Activated CD4-positive, alpha-beta T cell treated with anti-CD3 and anti-CD28 coated beads, Interleukin-10, Interleukin-2, amounts not matched to agents 100 ng/mL and 50 ng/mL, durations not matched to agents 16 hours and 8 hours (primary cell): ENCODE results near the gene CD82.
A peak's percentile ranks its signal among the peaks of the same experiment; 100 is the strongest.

ENCODE experiments used
- DNase-seq: peaks from one replicate; pipeline ENCODE4 v3.0.0-alpha.2; 2020

The CD82 gene

GRCh38 chr11:44578279-44578678, 12.8 kb downstream of the CD82 start:
- DNase-seq = peak; percentile 31

DNA sequence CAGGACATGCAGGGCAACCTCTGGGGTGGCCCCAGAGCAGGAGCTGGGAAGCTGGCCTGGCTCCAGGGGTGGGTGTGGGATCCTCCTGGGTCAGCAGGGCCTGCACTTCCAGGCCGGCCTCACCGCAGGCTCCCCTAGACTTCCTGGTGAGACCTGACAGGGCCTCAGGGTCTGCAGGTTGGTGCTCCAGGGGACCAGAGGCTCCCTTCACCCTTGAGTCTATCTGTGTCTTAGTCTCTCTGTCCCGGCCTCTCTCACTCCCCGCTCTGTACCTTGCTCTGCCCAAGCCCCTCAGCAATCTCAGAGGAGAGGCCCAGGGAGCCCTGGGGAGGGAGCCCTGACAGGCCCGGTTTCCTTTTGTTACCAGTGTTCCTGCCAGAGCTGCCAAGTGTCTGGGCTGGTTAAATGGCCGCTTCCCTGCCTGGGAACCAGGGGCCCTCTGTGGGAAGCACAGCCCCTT, 13.9 kb downstream of the CD82 start:
- no peak for DNase-seq

GRCh38 chr11:44580701-44581100, 15.2 kb downstream of the CD82 start:
- no peak for DNase-seq

DNA sequence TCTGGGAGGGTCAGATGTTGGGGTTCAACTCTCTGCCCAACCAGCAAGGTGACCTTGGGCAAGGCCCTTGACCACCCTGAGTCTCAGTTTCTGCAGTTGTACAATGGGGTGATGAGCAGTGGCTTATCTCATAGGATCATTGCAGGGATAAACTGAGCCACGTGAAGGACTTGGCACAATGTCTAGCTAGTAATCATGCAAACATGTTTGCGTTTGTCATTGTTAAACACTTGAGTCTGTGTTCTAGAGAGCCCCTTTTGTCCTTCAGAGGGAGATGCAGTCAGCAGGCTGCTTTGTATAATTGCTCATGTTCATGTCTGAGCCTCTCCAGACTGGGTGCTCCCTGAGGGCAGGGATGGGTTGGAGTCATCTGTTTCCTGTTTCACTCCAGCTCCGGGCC, 15.8 kb downstream of the CD82 start:
- no peak for DNase-seq

DNA sequence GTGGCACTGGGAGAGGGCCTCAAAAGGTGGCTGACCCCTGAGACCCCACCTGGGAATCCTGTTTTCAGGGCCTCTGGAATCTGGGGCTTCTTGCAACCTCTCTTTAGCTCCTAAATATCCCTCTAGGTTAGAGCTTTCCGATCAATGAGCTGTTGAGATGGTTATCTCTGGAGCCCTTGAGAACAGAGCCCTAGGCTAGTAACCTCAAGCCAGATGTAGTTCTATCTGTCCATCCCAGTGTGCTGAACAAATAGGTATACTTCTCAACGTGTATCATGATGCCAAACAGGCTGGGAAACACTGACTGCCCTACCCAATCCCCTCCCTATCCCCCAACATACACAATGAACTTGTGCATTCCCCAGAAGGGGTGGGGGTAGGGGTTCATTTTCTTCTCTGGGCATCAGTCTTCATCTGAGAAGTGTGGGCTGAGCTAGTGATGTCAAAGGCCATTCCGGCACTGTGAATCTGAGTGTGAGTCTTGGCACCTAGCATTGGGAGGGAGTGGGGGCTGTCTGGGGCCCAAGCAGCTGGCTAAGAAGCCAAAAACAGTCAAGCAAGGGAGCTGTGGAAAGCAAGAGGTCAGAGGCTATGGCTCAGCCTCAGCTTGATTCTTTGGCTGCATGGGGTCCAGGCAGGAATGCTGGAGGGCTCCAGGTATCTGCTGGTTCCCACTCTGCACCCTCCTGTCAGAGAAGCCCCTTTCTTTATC, 17.3 kb downstream of the CD82 start:
- DNase-seq = no peak

- no peak for DNase-seq
Measured at GRCh38 chr11:44583353-44583669, 17.8 kb downstream of the CD82 start.

- DNase-seq = no peak
Measured at GRCh38 chr11:44585421-44585820, 20.0 kb downstream of the CD82 start.

- DNase-seq = no peak
Measured at GRCh38 chr11:44589301-44589700, 23.8 kb downstream of the CD82 start.

DNA sequence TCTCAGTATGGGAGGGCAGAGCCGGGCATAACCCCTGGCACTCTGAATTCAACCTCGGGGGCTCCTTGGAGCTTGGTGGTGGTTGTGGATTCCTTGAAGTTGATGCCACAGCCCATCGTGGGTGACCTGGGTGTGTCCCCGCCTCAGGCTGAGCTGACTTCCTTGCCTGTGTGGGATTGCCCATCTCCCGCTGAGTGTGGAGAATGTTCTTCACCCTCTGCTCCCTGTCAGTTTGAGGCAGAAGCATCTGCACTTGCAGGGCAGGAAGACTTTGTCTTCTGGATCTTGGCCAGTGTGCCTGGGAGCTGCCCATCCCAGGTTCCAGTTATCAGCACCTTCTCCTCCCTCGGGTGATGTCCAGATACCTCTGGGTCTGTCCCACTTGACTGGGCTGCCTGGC, 25.3 kb downstream of the CD82 start:
- no peak for DNase-seq

DNA sequence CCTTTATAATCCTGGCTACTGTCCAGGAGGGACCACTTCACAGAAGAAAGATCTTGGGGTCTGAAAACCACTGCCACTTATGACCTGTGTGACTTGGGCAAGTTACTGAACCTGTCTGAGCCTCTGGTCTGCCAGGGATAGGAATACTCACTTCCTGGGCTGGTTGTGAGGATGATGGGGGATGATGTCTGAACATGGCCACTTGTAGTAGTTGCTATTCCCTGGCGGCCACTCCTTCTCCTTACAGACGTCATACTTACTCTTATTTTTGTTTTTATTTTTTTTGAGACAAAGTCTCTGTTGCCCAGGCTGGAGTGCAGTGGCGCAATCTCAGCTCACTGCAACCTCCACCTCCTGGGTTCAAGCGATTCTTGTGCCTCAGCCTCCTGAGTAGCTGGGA, 26.1 kb downstream of the CD82 start:
- no peak for DNase-seq

DNA sequence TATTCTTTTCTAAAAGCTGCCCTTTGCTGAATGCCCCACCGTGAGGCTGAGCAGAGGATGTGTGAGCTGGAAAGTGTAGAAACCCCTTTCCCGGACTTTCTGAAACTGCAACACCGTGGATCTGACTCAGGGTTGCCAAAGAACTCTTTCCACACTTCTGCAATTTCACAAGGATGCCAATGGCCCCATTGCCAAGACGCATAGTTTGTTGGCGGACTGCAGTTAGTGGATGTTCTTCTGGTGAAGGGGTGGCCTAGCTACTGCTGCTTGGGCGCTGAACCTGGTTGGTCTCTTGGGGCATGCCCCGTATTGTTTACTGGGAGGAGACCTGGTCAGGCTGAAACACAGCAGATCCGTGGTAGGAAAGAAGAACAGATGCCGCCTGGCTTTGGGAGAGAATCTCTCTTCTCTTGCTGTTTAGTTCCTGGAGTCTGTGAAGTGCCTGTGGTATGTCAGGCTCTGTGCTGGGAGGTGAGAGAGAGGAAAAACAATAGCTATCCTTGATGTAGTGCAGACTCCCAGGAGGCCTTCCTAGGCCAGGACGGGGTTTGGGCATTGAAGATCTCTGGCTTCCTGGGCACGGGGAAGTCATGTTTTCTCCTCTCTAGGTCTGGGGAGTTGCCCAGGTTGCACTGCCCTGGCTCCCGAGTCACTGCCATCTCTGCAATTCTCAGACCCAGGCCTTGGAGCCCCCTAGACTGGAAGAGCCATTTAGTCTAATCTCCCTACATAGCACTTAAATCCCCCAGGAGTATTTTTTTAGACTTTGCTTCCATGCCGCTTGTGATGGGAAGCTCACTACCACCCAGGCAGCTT, 26.9 kb downstream of the CD82 start:
- no peak for DNase-seq

DNA sequence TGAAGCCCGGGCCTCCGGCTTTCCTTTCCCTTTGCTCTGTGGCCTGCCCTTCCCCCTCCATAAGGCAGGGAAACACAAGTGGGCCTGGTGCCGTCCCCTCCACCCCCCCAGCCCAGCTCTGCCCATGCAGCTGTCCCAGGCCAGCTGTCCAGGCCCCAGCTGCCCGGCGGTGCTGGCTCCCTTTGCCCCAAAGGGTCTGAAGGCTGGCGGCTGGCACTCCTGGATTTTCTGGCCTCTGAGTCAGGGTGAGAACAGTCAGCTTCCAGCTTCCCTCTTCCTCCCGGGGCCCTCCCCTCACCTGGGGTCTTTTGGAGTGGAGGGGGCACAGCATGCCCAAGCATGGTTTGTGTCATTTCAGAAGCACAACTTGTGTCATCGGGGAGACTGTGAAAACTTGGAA, 27.8 kb downstream of the CD82 start:
- no peak for DNase-seq

DNA sequence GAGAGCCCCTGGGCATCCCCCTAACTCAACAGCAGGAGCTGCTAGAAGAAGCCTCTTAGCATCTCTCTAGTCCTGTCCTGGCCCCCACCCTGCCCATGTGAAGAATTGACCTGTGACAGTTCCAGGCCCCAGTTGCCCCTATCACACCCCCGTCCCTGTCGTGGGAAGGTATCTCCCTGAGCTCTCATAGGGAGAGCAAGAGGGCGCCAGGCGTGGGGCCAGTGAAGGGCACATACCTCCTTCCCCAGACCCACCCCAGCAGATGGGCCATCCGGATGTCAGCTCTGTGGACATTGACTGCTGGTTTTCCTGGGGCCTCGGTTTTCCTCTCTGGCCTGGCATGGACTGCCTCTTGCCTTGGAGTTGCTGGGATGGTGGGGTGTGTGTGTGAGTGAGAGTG, 29.5 kb downstream of the CD82 start:
- DNase-seq = no peak

DNA sequence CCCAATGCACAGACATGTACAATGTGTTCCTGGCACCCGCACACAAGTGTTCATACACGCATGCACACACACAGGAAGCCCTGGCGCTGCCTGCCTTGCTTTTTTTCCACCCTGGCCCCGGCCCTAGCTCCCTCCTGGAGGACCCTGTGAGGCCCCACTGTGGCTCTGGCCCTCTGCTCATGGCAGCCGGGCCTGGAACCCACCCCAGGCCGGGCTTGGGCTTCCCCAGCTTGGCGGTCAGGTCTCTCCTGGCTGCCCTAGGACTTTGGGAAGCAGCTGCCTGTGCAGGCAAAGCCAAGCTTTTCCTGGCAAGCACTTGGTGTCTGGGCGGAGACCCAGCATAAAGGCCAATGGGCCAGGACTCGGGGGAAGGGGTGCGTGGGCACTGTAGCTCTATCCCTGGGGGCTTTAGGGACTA, 30.5 kb downstream of the CD82 start:
- DNase-seq = no peak

- peak; percentile 87 for DNase-seq
Measured at GRCh38 chr11:44596525-44597276, 31.2 kb downstream of the CD82 start.

DNA sequence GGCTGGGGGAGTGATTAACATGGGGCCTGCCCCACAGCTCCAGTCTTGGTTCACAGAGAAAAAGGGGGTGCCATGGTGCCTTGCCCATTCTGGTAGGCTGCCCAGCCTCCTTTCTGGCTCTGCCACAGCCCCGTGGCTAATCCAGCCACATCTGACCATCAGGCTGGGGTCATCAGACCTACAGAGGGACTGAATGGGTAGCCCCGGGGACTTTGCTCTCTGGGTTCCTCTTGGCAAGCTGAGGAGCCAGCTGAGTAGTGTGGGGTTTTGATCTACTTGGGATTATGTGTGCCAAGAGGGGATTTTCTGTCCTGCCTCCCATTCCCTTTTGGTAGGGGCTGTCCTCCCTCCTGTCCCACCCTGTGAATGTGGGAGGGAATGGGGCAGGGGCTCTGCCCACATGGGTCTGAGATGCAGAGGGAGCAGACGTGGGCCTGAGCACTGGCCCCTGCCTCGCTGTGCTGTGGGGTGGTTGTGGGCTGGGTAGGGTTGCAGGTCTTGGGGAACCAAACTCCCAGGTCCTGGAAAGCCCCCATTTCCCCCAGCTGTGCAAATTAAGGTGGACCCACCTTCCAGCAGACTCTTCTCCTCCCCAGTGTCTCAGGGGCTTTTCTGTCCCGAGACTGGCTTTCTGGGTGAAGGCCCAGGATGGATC, 32.0 kb downstream of the CD82 start:
- DNase-seq = no peak

DNA sequence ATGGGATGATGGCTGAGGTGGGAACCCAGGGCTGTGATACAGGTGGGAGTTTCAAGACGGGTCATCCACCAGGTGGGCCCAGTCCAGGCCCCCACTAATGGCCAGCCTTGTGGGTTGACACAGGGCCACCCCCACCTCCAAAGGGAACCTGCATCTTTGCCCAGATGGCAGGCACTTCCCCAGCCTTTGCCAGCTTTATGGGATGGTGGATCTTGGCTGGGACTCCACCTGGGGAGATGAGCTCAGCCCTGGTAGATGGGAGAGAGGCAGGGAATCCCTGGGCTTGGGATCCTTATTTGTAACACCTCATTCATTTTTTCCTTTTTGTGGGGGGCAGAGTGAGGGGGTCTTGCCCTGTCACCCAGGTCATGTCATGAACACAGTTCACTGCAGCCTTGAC, 33.4 kb downstream of the CD82 start:
- no peak for DNase-seq

DNA sequence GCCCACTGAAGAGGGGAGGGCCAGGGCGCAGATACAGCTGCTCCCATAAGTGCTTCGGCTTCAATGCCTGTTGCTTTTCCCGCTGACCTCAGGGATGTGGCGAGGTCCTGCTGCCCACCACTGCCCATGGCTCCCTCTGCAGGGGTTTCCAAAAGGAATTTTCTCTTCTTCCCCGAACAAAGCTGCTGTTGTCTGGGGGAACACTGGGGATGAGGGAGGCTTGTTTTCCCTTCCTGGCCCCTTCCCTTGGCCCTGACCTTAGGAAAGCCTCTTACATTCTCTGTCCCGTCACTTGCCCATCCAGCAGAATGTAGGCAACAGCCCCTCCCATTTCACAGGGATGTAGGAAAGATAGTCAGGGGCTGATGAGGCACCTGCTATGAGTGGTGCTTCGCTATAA, 34.8 kb downstream of the CD82 start:
- no peak for DNase-seq

- no peak for DNase-seq
Measured at GRCh38 chr11:44600839-44601383, 35.4 kb downstream of the CD82 start.

- DNase-seq = no peak
Measured at GRCh38 chr11:44601471-44602370, 36.3 kb downstream of the CD82 start.

DNA sequence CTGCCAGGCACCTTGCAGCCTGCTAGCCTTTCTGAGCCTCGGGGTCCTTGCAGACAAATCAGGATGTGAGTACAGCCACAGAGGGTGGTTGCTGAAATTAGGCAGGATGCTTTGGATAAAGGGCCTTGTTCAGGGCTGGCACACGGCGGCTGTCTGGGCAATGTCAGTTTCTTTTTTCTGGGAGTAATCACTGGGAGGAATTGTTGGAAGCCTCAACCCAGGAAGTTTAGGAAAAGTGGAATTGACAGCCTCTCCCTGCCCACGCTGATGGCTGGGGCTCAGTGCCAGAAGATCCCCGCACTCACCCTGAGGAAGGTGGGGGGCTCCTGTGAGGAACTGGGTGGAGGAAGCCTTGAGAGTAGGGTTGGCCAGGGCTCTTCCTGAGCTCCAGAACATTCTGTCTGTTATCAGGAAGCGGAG, 37.4 kb downstream of the CD82 start:
- DNase-seq = no peak

DNA sequence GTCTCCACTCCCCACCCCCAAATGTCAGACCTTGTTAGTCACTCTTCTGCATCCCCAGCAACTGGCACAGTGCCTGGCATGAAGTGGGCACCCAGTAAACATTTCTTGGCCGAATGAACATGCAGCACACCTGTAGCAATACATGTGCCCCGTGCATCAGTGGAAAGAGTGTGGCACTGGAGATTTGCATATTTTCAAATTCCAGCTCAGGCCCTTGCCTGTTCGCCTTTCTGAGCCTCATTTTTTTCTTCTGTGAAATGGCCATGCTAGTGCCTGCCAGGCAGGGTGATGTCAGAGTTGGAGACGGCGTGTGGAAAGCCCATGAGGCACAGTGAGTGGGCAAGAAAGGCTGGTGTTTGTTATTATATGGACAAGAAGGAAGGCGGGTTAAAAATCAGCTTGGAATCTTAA, 38.7 kb downstream of the CD82 start:
- no peak for DNase-seq
